Right hindlimb (tissue), 1 donor: ENCODE results near the gene SHANK3.
A peak's percentile ranks its signal among the peaks of the same experiment; 100 is the strongest.
"Not testable (repeated sequence)": the region's sequence is repeated elsewhere in the genome, so short reads cannot be mapped to it uniquely, and the experiment has no call there.

Experiments
- DNase-seq: peaks from one replicate; pipeline ENCODE4 v3.0.0-alpha.2; 2018

SHANK3 gene

GRCh38 chr22:50672471-50673230, at the start of gene SHANK3:
Gene SHANK3 (plus strand): TSS chr22:50672823.
- peak; percentile 58 for DNase-seq

GRCh38 chr22:50624347-50625130, 48.1 kb upstream of the SHANK3 start:
- DNase-seq, result no peak

DNA sequence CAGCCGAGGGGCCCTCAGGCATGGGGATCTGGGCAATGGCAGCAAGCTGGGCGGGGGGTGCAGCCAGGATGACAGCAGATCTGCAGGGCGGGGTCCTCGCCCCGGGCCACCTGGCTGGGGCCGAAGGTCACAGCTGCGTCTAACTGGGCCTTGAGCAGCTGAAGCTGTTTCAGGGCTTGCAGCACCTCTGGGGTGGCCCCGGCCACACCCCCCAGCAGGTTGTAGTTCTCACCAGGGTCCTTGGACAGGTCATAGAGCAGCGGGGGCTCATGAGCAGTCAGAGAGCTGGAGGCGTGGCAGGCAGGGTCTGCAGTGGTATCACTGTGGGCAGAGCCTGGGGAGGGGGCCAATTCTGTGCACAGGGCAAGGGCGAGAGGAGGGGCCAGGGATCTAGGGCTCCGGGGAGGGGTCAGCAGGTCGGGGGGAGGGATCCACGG, 47.5 kb upstream of the SHANK3 start:
- no peak for DNase-seq

- DNase-seq, result no peak
These were observed 46.9 kb upstream of the SHANK3 start for GRCh38 chr22:50625568-50626313.

- no peak for DNase-seq
These were observed 46.2 kb upstream of the SHANK3 start for GRCh38 chr22:50626314-50626849.

GRCh38 chr22:50626850-50627641, 45.6 kb upstream of the SHANK3 start:
- no peak for DNase-seq

GRCh38 chr22:50627642-50628542, 44.7 kb upstream of the SHANK3 start, which contains the start of gene ARSA:
Gene ARSA (minus strand): TSS chr22:50628152. CDS start chr22:50627779, 373 bp downstream.
- DNase-seq, result peak; percentile 90

- no peak for DNase-seq
These were observed 44.0 kb upstream of the SHANK3 start for GRCh38 chr22:50628543-50629134.

GRCh38 chr22:50630376-50630775, 42.2 kb upstream of the SHANK3 start:
- DNase-seq, result no peak

DNA sequence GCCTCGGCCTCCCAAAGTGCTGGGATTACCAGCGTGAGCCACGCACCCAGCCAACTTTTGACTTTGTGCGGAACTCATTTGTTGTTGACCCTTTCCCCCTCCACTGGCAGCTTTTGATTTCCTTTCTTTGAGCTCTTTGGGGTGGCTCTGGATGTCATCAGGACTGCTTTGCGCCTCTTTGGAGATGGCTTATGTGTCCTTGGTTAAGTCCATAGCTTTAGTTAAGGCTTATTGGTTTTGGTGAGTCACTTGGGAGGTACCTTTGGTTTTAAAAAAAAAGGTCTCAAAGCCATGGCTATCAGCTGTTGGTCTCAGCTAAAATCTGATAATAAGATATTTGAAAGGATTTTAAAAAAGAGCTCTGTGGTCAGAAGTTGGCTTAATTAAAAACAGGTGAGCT, 39.5 kb upstream of the SHANK3 start:
- DNase-seq, result no peak

GRCh38 chr22:50633771-50634170, 38.9 kb upstream of the SHANK3 start:
- no peak for DNase-seq

GRCh38 chr22:50635591-50635990, 37.0 kb upstream of the SHANK3 start:
- DNase-seq, result no peak

DNA sequence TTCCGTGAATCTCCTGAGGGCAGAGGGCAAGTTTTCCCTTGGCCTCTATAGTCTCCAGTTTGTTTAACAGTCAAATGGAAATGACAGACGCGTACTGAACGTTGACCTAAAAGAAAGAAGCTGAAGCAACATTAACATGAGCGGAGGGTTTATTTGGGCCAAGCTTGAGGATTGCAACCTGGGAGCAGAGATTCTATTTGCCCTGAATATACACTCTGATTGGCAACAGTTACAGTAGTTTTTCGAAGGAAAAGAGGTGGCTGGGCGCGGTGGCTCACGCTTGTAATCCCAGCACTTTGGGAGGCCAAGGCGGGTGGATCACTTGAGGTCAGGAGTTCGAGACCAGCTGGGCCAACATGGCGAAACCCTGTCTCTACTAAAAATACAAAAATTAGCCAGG, 32.3 kb upstream of the SHANK3 start:
- DNase-seq, result not testable (repeated sequence)

DNA sequence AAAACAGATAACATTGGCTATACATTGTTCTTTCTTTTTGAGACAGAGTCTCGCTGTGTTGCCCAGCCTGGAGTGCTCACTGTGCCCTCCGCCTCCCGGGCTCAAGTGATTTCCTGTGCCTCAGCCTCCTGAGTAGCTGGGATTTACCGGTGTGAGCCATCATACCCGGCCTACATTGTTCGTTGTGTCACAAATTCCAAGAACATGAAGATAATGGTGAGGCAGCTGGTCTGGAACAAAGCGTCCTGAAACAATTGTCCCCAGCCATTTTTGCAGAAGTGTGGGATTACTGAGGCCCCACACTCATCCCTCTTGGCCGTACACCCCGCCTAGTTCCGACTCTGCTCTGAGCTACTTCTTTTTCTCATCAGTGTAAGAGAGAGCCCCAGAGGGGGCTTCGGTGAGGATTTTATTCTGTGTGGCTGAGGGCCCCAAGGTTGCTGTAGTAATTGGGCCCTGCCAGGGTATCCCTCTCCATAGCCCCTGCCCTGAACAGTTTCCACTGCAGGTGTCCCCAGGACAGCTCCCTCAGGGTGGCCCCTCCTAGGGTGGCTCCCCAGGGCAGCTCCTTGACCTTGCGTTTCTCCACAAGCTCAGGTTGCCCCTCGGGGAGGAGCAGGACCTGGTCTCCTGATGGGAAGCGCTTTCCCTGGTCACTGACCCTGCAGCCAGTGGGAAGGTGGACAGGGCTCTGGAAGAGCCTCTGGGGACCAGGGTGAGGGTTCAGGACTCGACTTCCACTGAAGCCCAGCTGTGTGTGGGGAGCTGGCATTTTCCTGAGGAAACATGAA, 31.6 kb upstream of the SHANK3 start:
- DNase-seq, result no peak

DNA sequence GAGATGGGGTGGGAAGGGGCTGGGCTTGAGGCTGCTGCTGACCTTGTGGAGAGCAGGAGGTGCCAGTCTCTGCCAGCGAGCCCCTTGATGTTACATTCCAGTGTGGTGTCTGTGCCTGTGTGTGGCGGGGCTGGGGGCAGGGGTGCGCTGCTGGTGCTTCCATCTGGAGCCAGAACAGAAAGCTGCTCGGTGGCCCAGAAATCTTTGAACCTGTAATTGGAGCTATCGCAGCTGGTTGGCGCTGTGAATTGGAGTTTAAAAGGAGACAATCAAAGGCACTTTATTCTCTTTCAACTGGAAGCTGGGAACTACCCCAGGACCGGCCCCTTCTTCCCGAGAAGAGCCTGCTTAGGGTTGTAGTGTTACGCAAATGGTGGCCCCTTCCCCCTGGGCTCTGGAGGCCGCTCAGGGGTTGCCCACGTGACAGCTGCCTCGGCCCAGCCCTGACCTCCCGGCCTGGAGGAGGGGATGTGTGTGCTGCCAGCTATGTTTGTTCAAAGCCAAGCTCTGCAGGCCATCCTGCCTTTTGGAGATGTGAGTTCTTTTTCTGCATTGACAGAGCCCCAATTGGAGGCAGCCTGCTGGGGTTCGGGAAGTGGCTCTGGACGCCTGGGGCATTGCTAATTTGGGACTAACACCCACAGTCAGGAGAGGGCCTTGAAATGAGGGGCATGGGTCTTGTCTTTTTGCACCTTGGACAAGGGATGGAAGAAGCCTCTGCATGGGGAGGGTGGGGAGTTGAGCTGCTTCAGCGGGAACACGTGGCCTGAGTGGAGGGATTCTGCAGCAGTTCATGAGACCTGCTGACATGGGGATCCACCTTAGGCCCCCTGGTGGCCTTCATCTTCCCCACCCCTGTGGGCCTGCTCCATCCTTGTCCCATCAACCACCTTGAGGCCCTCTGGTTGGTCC, 30.7 kb upstream of the SHANK3 start:
- peak; percentile 54 for DNase-seq

GRCh38 chr22:50643021-50643820, 29.4 kb upstream of the SHANK3 start:
- DNase-seq, result not testable (repeated sequence)

- not testable (repeated sequence) for DNase-seq
These were observed 28.9 kb upstream of the SHANK3 start for GRCh38 chr22:50643821-50644101.

DNA sequence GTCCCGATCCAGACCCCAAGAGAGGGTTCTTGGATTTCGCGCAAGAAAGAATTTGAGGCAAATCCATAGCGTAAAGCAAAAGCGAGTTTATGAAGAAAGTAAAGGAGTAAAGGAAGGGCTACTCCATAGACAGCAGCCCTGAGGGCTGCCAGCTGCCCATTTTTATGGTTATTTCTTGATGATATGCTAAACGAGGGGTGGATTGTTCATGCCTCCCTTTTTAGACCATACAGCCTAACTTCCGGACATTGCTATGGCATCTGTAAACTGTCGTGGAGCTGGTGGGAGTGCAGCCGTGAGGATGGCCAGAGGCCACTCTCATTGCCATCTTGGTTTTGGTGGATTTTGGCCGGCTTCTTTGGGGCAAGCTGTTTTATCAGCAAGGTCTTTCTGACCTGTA, 19.4 kb upstream of the SHANK3 start:
- DNase-seq, result no peak
